WTC11 (cell line): ENCODE measurements around the gene ATP2A3. TPM values are rescaled to one million over a fixed set of nuclear protein-coding genes. Genes with fewer than 3 reads are reported as not detected.

Experiments used
- ATAC-seq: fragments of 200-7000 bp; cut with Tn5 transposase; 2 replicates; pipeline ENCODE4 v1.10.0; 2021; ENCODE audit warnings: mild to moderate bottlenecking, moderate library complexity
- CTCF ChIA-PET: fragments of 300-600 bp; sonication (Branson Sonifier 250); formaldehyde crosslinking; loops from one replicate; lab custom pipeline; 2021; ENCODE audit warnings: antibody characterized with exemption; lab: Charles Lee
- POLR2A ChIA-PET: fragments of 350-600 bp; sonication (Branson Sonifier 250); formaldehyde crosslinking; loops from one replicate; lab custom pipeline; 2021; ENCODE audit warnings: antibody characterized with exemption; lab: Charles Lee
- DNase-seq: peaks from one replicate; pipeline ENCODE4 v3.0.0; 2021; ENCODE audit warnings: low spot score
- H3K27ac Mint-ChIP-seq: 2 replicates; pipeline ENCODE4 v1.8.0; 2021; ENCODE audit warnings: mixed read lengths
- H3K27me3 Mint-ChIP-seq: 2 replicates; pipeline ENCODE4 v1.8.0; 2021; ENCODE audit warnings: low read depth, mild to moderate bottlenecking, moderate library complexity, mixed read lengths
- H3K36me3 Mint-ChIP-seq: 2 replicates; pipeline ENCODE4 v1.8.0; 2021; ENCODE audit warnings: mixed read lengths
- H3K4me1 Mint-ChIP-seq: 2 replicates; pipeline ENCODE4 v1.8.0; 2022; ENCODE audit warnings: mixed read lengths
- H3K4me3 Mint-ChIP-seq: 2 replicates; pipeline ENCODE4 v1.8.0; 2021; ENCODE audit warnings: mild to moderate bottlenecking, moderate library complexity, mixed read lengths
- H3K9me3 Mint-ChIP-seq: 2 replicates; pipeline ENCODE4 v1.8.0; 2021; ENCODE audit warnings: mixed read lengths
- CREM ChIP-seq: sonication (generic); formaldehyde crosslinking; IDR thresholded peaks from 2 replicates; pipeline ENCODE4 v1.8.1; 2022; ENCODE audit warnings: mild to moderate bottlenecking, missing genetic modification reagents, moderate library complexity
- ELF4 ChIP-seq: sonication (generic); formaldehyde crosslinking; IDR thresholded peaks from 2 replicates; pipeline ENCODE4 v1.8.1; 2022; ENCODE audit warnings: low read depth, mild to moderate bottlenecking, moderate library complexity, missing genetic modification reagents
- FOXK1 ChIP-seq: sonication (generic); formaldehyde crosslinking; IDR thresholded peaks from 2 replicates; pipeline ENCODE4 v1.8.0; 2022; ENCODE audit warnings: mild to moderate bottlenecking, moderate library complexity, missing genetic modification reagents
- GABPB1 ChIP-seq: sonication (generic); formaldehyde crosslinking; IDR thresholded peaks from 2 replicates; pipeline ENCODE4 v1.8.1; 2023; ENCODE audit warnings: mild to moderate bottlenecking, missing genetic modification reagents
- GTF2I ChIP-seq: fragments of 250-450 bp; sonication (Bioruptor Pico); conservative IDR thresholded peaks from 2 replicates; pipeline ENCODE4 v1.4.0; 2021; ENCODE audit warnings: mild to moderate bottlenecking
- MYBL2 ChIP-seq: sonication (generic); formaldehyde crosslinking; IDR thresholded peaks from 2 replicates; pipeline ENCODE4 v1.8.1; 2023; ENCODE audit warnings: mild to moderate bottlenecking, moderate library complexity, missing genetic modification reagents
- NR1H2 ChIP-seq: sonication (generic); formaldehyde crosslinking; IDR thresholded peaks from 2 replicates; pipeline ENCODE4 v1.9.0; 2021; ENCODE audit warnings: mild to moderate bottlenecking, moderate library complexity, missing genetic modification reagents
- SMAD3 ChIP-seq: sonication (generic); formaldehyde crosslinking; IDR thresholded peaks from 2 replicates; pipeline ENCODE4 v1.8.0; 2022; ENCODE audit warnings: missing genetic modification reagents, mild to moderate bottlenecking, borderline replicate concordance
- SMAD4 ChIP-seq: sonication (generic); formaldehyde crosslinking; IDR thresholded peaks from 2 replicates; pipeline ENCODE4 v1.8.0; 2022; ENCODE audit warnings: mild to moderate bottlenecking, missing genetic modification reagents
- SOX15 ChIP-seq: fragments of 250-450 bp; sonication (Bioruptor Pico); IDR thresholded peaks from 2 replicates; pipeline ENCODE4 v1.9.0; 2021; ENCODE audit warnings: mild to moderate bottlenecking
- ZNF219 ChIP-seq: sonication (generic); formaldehyde crosslinking; IDR thresholded peaks from 2 replicates; pipeline ENCODE4 v1.8.0; 2023; ENCODE audit warnings: missing genetic modification reagents, mild to moderate bottlenecking, borderline replicate concordance
- ZNF317 ChIP-seq: sonication (generic); formaldehyde crosslinking; IDR thresholded peaks from 2 replicates; pipeline ENCODE4 v1.8.1; 2023; ENCODE audit warnings: low read depth, mild to moderate bottlenecking, moderate library complexity, missing genetic modification reagents, borderline replicate concordance
- ZNF671 ChIP-seq: fragments of 250-450 bp; sonication (Bioruptor Pico); IDR thresholded peaks from 2 replicates; pipeline ENCODE4 v1.8.0; 2021; ENCODE audit warnings: mild to moderate bottlenecking
- total RNA-seq: library from RNA; stranded (reverse); gene quantifications from 3 replicates; pipeline ENCODE4 v1.2.3, GENCODE V29; 2021
- TF ChIP-seq, protein P1 (sequence below): fragments of 250-450 bp; sonication (Bioruptor Pico); IDR thresholded peaks from 2 replicates; pipeline ENCODE4 v2.1.2; 2022; ENCODE audit warnings: mild to moderate bottlenecking, moderate library complexity
- TF ChIP-seq, protein P2 (sequence below): sonication (generic); formaldehyde crosslinking; IDR thresholded peaks from 2 replicates; pipeline ENCODE4 v1.8.1; 2023; ENCODE audit warnings: mild to moderate bottlenecking, missing genetic modification reagents, moderate library complexity
- TF ChIP-seq, protein P3 (sequence below): sonication (generic); formaldehyde crosslinking; IDR thresholded peaks from 2 replicates; pipeline ENCODE4 v1.8.0; 2022; ENCODE audit warnings: mild to moderate bottlenecking, missing genetic modification reagents
- TF ChIP-seq, protein P4 (sequence below): sonication (generic); formaldehyde crosslinking; IDR thresholded peaks from 2 replicates; pipeline ENCODE4 v1.8.1; 2023; ENCODE audit warnings: mild to moderate bottlenecking, missing genetic modification reagents, moderate library complexity
- TF ChIP-seq, protein P5 (sequence below): fragments of 250-450 bp; sonication (Bioruptor Pico); IDR thresholded peaks from 2 replicates; pipeline ENCODE4 v1.8.0; 2021; ENCODE audit warnings: mild to moderate bottlenecking
- TF ChIP-seq, protein P6 (sequence below): fragments of 200-600 bp; IDR thresholded peaks from 2 replicates; pipeline ENCODE4 v1.8.0; 2022; ENCODE audit warnings: antibody characterized with exemption
- TF ChIP-seq, protein P7 (sequence below): sonication (generic); formaldehyde crosslinking; IDR thresholded peaks from 2 replicates; pipeline ENCODE4 v1.8.0; 2022; ENCODE audit warnings: mild to moderate bottlenecking, missing genetic modification reagents

Gene ATP2A3
- total RNA-seq, 1 experiment from 2014 or later: 37.8 TPM

DNA sequence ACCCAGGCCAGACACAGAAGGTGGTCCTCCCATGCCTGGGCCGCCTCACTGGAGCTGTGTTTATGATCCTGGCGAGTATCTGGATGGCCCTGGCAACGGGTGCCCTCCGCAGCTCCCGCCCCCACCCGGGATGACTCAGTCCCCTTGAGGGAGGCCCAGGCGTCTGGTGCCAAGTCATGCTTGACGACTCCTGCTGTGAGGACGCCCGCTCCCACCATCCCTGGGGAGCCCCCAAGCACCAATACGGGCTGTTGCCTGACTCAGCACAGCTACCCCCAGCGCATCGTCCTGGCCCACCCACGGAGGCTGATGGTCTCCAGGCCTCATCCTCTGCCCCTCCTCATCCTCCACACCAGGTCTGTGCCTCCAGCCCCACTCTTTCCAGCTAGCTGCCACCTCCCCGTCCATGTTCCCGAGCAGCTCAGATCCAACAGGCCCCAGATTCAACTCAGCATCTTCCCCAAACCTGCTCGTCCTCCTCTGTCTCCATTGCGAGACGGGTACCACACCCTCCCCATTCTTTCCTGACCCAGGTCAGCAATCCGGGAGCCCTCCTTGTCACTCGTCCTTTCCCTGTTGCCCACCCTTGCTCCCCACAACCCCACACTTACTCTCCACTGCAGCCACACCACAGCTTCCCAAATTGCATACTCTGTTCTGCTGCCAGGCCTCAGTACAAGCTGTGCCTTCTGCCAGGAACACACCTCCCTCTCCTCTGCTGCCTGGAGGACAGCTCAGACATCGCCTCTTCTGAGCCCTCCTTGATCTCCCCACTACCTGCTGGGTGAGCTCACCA, 74.0 kb downstream of the ATP2A3 start:
- CTCF ChIA-PET: interaction anchor here (0.7 to 2.7 kb wide), 8 partner anchors 11 to 153 kb away, joined by 3 to 7 read pairs (median 3); partner anchors contain the start of gene NCBP3
- POLR2A ChIA-PET: interaction anchor here (1.1 kb wide), 1 partner anchor 44 kb away, joined by 4 read pairs; the partner anchor contains the start of gene NCBP3
- ATAC-seq (no peak), DNase-seq (no peak)
- H3K9me3 Mint-ChIP-seq: no peaks in the 10 kb centered on the region
- H3K4me1 Mint-ChIP-seq: peaks cover 34% of the 10 kb centered on the region
- no peak for TF ChIP-seq ZNF671 (CRISPR knock-in tag)
- no peak overlapping the region for H3K4me3 Mint-ChIP-seq
- no peaks in the 10 kb centered on the region for H3K36me3 Mint-ChIP-seq
- H3K27ac Mint-ChIP-seq: no peak overlapping the region; the same call in 1 of the 2 replicates
- peaks cover 7% of the 10 kb centered on the region; the same call in 1 of the 2 replicates for H3K27me3 Mint-ChIP-seq

DNA sequence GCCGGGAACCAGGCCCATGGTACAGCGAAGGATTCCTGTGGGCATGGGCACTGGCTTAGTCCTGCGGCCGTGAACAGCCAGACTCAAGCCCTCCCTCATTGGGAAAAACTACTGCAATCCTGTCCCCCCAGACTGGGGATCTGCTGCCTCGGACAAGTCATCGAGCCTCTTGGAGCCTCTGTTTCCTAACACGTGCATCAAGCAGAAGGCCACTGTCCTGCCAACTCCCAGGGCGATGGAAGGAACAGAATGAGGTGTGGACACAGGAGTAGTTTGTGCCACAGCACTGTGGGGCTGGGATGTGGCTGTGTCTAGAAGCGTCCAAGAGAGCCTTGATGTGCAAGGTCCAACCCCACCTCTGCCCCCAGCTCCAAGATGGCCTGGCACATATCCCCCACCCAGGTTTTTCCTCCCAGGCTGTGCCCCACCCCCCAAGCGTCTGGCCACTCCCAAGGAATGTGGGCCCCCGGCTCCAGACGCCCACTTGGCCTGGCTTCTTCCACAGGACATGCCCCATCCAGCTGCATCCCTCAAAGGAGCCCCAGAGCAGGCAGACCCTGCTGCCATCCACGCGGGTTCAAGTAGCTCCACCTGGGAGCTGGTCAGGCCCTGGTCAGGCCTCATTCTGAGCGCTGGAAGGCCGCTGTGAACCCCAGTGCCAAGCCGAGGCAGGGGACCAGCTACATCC, 74.8 kb downstream of the ATP2A3 start:
- CTCF ChIA-PET: interaction anchor here (0.9 to 2.7 kb wide), 5 partner anchors 15 to 46 kb away, joined by 3 to 7 read pairs (median 3); no protein-coding TSS in a partner anchor
- H3K36me3 Mint-ChIP-seq: 0 out of 2 replicates have a peak, but pooled peaks cover 5% of the 10 kb centered on the region
- no peak overlapping the region for H3K27ac Mint-ChIP-seq
- ATAC-seq: no peak
- H3K4me3 Mint-ChIP-seq: no peak overlapping the region
- POLR2A ChIA-PET: interaction anchor here (1.1 kb wide), 1 partner anchor 44 kb away, joined by 4 read pairs; the partner anchor contains the start of gene NCBP3
- H3K9me3 Mint-ChIP-seq: no peaks in the 10 kb centered on the region
- peaks cover 34% of the 10 kb centered on the region for H3K4me1 Mint-ChIP-seq
- TF ChIP-seq, protein P1, sequence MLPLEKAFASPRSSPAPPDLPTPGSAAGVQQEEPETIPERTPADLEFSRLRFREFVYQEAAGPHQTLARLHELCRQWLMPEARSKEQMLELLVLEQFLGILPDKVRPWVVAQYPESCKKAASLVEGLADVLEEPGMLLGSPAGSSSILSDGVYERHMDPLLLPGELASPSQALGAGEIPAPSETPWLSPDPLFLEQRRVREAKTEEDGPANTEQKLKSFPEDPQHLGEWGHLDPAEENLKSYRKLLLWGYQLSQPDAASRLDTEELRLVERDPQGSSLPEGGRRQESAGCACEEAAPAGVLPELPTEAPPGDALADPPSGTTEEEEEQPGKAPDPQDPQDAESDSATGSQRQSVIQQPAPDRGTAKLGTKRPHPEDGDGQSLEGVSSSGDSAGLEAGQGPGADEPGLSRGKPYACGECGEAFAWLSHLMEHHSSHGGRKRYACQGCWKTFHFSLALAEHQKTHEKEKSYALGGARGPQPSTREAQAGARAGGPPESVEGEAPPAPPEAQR: no peak
- TF ChIP-seq ELF4 (no peak), ZNF219 (no peak), GTF2I (CRISPR knock-in tag) (no peak), FOXK1 (CRISPR knock-in tag) (no peak), SMAD4 (CRISPR knock-in tag) (no peak), SOX15 (CRISPR knock-in tag) (no peak), CREM (no peak), NR1H2 (CRISPR knock-in tag) (no peak), ZNF317 (no peak), MYBL2 (CRISPR knock-in tag) (no peak), SMAD3 (CRISPR knock-in tag) (no peak), GABPB1 (CRISPR knock-in tag) (no peak)
- TF ChIP-seq, protein P2, sequence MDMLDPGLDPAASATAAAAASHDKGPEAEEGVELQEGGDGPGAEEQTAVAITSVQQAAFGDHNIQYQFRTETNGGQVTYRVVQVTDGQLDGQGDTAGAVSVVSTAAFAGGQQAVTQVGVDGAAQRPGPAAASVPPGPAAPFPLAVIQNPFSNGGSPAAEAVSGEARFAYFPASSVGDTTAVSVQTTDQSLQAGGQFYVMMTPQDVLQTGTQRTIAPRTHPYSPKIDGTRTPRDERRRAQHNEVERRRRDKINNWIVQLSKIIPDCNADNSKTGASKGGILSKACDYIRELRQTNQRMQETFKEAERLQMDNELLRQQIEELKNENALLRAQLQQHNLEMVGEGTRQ (CRISPR knock-in tag): no peak
- TF ChIP-seq, protein P3, sequence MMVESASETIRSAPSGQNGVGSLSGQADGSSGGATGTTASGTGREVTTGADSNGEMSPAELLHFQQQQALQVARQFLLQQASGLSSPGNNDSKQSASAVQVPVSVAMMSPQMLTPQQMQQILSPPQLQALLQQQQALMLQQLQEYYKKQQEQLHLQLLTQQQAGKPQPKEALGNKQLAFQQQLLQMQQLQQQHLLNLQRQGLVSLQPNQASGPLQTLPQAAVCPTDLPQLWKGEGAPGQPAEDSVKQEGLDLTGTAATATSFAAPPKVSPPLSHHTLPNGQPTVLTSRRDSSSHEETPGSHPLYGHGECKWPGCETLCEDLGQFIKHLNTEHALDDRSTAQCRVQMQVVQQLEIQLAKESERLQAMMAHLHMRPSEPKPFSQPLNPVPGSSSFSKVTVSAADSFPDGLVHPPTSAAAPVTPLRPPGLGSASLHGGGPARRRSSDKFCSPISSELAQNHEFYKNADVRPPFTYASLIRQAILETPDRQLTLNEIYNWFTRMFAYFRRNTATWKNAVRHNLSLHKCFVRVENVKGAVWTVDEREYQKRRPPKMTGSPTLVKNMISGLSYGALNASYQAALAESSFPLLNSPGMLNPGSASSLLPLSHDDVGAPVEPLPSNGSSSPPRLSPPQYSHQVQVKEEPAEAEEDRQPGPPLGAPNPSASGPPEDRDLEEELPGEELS (CRISPR knock-in tag): no peak
- TF ChIP-seq, protein P4, sequence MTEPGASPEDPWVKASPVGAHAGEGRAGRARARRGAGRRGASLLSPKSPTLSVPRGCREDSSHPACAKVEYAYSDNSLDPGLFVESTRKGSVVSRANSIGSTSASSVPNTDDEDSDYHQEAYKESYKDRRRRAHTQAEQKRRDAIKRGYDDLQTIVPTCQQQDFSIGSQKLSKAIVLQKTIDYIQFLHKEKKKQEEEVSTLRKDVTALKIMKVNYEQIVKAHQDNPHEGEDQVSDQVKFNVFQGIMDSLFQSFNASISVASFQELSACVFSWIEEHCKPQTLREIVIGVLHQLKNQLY (CRISPR knock-in tag): no peak
- TF ChIP-seq, protein P5, sequence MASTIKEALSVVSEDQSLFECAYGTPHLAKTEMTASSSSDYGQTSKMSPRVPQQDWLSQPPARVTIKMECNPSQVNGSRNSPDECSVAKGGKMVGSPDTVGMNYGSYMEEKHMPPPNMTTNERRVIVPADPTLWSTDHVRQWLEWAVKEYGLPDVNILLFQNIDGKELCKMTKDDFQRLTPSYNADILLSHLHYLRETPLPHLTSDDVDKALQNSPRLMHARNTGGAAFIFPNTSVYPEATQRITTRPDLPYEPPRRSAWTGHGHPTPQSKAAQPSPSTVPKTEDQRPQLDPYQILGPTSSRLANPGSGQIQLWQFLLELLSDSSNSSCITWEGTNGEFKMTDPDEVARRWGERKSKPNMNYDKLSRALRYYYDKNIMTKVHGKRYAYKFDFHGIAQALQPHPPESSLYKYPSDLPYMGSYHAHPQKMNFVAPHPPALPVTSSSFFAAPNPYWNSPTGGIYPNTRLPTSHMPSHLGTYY: no peak
- TF ChIP-seq, protein P6, sequence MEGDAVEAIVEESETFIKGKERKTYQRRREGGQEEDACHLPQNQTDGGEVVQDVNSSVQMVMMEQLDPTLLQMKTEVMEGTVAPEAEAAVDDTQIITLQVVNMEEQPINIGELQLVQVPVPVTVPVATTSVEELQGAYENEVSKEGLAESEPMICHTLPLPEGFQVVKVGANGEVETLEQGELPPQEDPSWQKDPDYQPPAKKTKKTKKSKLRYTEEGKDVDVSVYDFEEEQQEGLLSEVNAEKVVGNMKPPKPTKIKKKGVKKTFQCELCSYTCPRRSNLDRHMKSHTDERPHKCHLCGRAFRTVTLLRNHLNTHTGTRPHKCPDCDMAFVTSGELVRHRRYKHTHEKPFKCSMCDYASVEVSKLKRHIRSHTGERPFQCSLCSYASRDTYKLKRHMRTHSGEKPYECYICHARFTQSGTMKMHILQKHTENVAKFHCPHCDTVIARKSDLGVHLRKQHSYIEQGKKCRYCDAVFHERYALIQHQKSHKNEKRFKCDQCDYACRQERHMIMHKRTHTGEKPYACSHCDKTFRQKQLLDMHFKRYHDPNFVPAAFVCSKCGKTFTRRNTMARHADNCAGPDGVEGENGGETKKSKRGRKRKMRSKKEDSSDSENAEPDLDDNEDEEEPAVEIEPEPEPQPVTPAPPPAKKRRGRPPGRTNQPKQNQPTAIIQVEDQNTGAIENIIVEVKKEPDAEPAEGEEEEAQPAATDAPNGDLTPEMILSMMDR: no peak
- TF ChIP-seq, protein P7, sequence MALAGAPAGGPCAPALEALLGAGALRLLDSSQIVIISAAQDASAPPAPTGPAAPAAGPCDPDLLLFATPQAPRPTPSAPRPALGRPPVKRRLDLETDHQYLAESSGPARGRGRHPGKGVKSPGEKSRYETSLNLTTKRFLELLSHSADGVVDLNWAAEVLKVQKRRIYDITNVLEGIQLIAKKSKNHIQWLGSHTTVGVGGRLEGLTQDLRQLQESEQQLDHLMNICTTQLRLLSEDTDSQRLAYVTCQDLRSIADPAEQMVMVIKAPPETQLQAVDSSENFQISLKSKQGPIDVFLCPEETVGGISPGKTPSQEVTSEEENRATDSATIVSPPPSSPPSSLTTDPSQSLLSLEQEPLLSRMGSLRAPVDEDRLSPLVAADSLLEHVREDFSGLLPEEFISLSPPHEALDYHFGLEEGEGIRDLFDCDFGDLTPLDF (CRISPR knock-in tag): no peak
- DNase-seq: no peak
- H3K27me3 Mint-ChIP-seq: peaks cover 7% of the 10 kb centered on the region; the same call in 1 of the 2 replicates
